ENCODE measurements around the gene FKBP15. TPM values are rescaled to one million over a fixed set of nuclear protein-coding genes. Genes with fewer than 3 reads are reported as not detected.
A peak's percentile ranks its signal among the peaks of the same experiment; 100 is the strongest.

FKBP15 gene
- total RNA-seq, 4 donors from 2014 or later, result 25.7 to 43.8 (median 29.2) TPM

- TF ChIP-seq CTCF (IDR thresholded peaks at IDR 0.05) (no peak), POLR2A (IDR thresholded peaks at IDR 0.05) (no peak), EP300 (IDR thresholded peaks at IDR 0.05) (no peak)
Observed at GRCh38 chr9:113231701-113232100, 10.6 kb upstream of the FKBP15 start.

GRCh38 chr9:113228130-113228665 is 7.1 kb upstream of the FKBP15 start:
- H3K4me1 ChIP-seq, result peaks cover 0 to 11% (median 2%) of the 10 kb centered on the region in 4 donors
- no peak for TF ChIP-seq POLR2A (IDR thresholded peaks at IDR 0.05)
- TF ChIP-seq CTCF (IDR thresholded peaks at IDR 0.05), result no peak
- TF ChIP-seq EP300 (IDR thresholded peaks at IDR 0.05), result no peak
- 66% methylated on average over 3 of the region's 3 CpGs for WGBS, 2 donors

More at GRCh38 chr9:113231701-113232100, 10.6 kb upstream of the FKBP15 start:
- Histone ChIP-seq H3K4me1 (peaks cover 0 to 13% (median 4%) of the 10 kb centered on the region in 4 donors), H3K27ac (no peak overlapping the region), H3K36me3 (no peaks in the 10 kb centered on the region), H3K4me3 (no peak overlapping the region), H3K9me3 (no peaks in the 10 kb centered on the region), H3K27me3 (no peaks in the 10 kb centered on the region)
- DNase-seq (ENCODE audit: low spot score in 2 of 2), result no peak
- WGBS, 2 donors, result 91 to 100% methylated on average over 2 of the region's 2 CpGs

GRCh38 chr9:113227436-113227835 is 6.4 kb upstream of the FKBP15 start:
- Histone ChIP-seq H3K27me3 (no peaks in the 10 kb centered on the region), H3K4me3 (no peak overlapping the region), H3K4me1 (peaks cover 0 to 14% (median 2%) of the 10 kb centered on the region in 4 donors), H3K27ac (no peak overlapping the region), H3K36me3 (no peaks in the 10 kb centered on the region), H3K9me3 (no peaks in the 10 kb centered on the region)
- DNase-seq (ENCODE audit: low spot score in 2 of 2), result no peak
- no peak for TF ChIP-seq CTCF (IDR thresholded peaks at IDR 0.05)
- TF ChIP-seq POLR2A (IDR thresholded peaks at IDR 0.05), result no peak
- TF ChIP-seq EP300 (IDR thresholded peaks at IDR 0.05), result no peak
- WGBS, 2 donors, result 20 to 86% methylated on average over 1 of the region's 1 CpG

More at GRCh38 chr9:113228130-113228665, 7.1 kb upstream of the FKBP15 start:
- H3K36me3 ChIP-seq, result no peaks in the 10 kb centered on the region
- H3K27ac ChIP-seq, result no peak overlapping the region
- H3K4me3 ChIP-seq, result no peak overlapping the region
- no peaks in the 10 kb centered on the region for H3K9me3 ChIP-seq
- DNase-seq (ENCODE audit: low spot score in 2 of 2), result no peak
- H3K27me3 ChIP-seq, result no peaks in the 10 kb centered on the region

- DNase-seq (ENCODE audit: low spot score in 2 of 2), result no peak
- Histone ChIP-seq H3K9me3 (no peaks in the 10 kb centered on the region), H3K27me3 (no peaks in the 10 kb centered on the region), H3K4me3 (no peak overlapping the region), H3K4me1 (peaks cover 0 to 37% (median 20%) of the 10 kb centered on the region in 4 donors), H3K36me3 (no peaks in the 10 kb centered on the region), H3K27ac (no peak overlapping the region)
- no peak for TF ChIP-seq POLR2A (IDR thresholded peaks at IDR 0.05)
- no peak for TF ChIP-seq CTCF (IDR thresholded peaks at IDR 0.05)
- no peak for TF ChIP-seq EP300 (IDR thresholded peaks at IDR 0.05)
- WGBS, 2 donors, result 89 to 91% methylated on average over 2 of the region's 2 CpGs
Observed at GRCh38 chr9:113223963-113224362, 2.9 kb upstream of the FKBP15 start.

GRCh38 chr9:113222482-113222841 is 1.4 kb upstream of the FKBP15 start:
- Histone ChIP-seq H3K4me3 (peak overlapping the region; percentile 59 to 92 (median 73)), H3K27ac (peak overlapping the region in 2 of 4 donors; percentile 89 to 92), H3K9me3 (no peaks in the 10 kb centered on the region), H3K36me3 (no peaks in the 10 kb centered on the region), H3K27me3 (no peaks in the 10 kb centered on the region), H3K4me1 (peaks cover 0 to 52% (median 20%) of the 10 kb centered on the region in 4 donors)
- 65 to 68% methylated on average over 5 of the region's 5 CpGs for WGBS, 2 donors
- TF ChIP-seq CTCF (IDR thresholded peaks at IDR 0.05) (no peak), EP300 (IDR thresholded peaks at IDR 0.05) (no peak), POLR2A (IDR thresholded peaks at IDR 0.05) (no peak)
- DNase-seq (ENCODE audit: low spot score in 2 of 2), result no peak
